ENCODE results near the gene CDH23.

DNA sequence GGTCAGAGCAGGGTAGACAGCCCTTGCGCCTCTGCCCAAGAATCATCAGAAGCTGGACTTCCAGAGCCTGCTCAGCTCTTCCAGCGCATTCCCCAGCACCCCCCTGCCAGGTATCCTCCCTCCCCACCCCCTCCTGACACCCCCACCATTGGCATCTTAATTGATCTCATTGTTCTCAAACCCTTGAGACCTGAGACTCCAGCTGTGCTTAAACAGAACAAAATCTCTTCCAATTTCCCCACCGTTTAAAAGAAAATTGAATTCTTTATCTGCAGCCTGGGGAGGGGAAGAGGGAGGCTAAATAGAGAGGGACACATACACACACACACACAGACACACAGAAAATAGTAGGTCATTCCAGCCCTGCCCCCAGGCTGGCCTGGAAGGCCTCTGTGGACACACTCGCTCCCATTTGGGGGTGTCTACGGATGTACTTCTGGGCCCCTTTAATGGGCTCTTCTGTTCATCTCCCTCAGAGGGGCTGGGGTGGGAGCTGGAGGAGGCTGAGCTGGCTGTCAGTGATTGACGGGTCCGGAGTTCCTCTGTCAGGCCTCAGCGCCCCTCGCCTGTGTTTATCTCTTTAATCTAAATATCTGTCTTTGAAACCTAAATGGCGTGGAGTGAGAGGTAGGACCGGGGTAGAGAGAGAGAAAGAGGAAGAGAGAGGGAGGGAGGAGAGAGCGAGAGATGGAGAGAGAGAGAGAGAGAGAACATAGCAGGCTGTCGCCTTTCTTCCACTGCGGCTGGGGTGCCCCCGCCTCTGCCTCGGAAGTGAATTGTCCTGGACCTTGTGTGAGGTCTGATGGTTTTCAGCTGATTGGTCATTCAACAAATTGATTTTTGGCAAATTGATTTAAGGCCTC lies 261.1 kb downstream of the CDH23 start:
- TF ChIP-seq, protein P1, sequence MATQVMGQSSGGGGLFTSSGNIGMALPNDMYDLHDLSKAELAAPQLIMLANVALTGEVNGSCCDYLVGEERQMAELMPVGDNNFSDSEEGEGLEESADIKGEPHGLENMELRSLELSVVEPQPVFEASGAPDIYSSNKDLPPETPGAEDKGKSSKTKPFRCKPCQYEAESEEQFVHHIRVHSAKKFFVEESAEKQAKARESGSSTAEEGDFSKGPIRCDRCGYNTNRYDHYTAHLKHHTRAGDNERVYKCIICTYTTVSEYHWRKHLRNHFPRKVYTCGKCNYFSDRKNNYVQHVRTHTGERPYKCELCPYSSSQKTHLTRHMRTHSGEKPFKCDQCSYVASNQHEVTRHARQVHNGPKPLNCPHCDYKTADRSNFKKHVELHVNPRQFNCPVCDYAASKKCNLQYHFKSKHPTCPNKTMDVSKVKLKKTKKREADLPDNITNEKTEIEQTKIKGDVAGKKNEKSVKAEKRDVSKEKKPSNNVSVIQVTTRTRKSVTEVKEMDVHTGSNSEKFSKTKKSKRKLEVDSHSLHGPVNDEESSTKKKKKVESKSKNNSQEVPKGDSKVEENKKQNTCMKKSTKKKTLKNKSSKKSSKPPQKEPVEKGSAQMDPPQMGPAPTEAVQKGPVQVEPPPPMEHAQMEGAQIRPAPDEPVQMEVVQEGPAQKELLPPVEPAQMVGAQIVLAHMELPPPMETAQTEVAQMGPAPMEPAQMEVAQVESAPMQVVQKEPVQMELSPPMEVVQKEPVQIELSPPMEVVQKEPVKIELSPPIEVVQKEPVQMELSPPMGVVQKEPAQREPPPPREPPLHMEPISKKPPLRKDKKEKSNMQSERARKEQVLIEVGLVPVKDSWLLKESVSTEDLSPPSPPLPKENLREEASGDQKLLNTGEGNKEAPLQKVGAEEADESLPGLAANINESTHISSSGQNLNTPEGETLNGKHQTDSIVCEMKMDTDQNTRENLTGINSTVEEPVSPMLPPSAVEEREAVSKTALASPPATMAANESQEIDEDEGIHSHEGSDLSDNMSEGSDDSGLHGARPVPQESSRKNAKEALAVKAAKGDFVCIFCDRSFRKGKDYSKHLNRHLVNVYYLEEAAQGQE (IDR thresholded peaks at IDR 0.05; ENCODE audit: insufficient read depth in 1 of 2, low read depth in 2 of 2, low read length in 2 of 2), result no peak
- no peak for TF ChIP-seq POLR2AphosphoS5 (IDR thresholded peaks at IDR 0.05; ENCODE audit: low read depth, low read length)
